H9 (cell line): Measurements from ENCODE around the gene ABLIM1. TPM values are rescaled to one million over a fixed set of nuclear protein-coding genes. Genes with fewer than 3 reads are reported as not detected.
"Not testable (repeated sequence)": the region's sequence is repeated elsewhere in the genome, so short reads cannot be mapped to it uniquely, and the experiment has no call there.

Source experiments
- DNase-seq: peaks from one replicate; pipeline ENCODE4 v3.0.0-alpha.2; 2017
- H2AFZ ChIP-seq: one replicate; pipeline ENCODE4 v1.6.1; 2013; ENCODE audit warnings: mild to moderate bottlenecking, low read length, control low read depth, moderate library complexity
- H2AK5ac ChIP-seq: 2 replicates; pipeline ENCODE4 v1.6.1; 2013; ENCODE audit warnings: low read length, control low read depth, mixed read lengths; ENCODE audit not compliant: insufficient read length
- H2BK120ac ChIP-seq: one replicate; pipeline ENCODE4 v1.6.1; 2013; ENCODE audit warnings: low read depth, mild to moderate bottlenecking, low read length, control low read depth, inconsistent platforms; ENCODE audit not compliant: poor library complexity, severe bottlenecking
- H2BK12ac ChIP-seq: 2 replicates; pipeline ENCODE4 v1.6.1; 2013; ENCODE audit warnings: low read length, control low read depth, mixed read lengths, low read depth; ENCODE audit not compliant: insufficient read length
- H2BK15ac ChIP-seq: 2 replicates; pipeline ENCODE4 v1.6.1; 2013; ENCODE audit warnings: low read depth, low read length, control low read depth
- H2BK20ac ChIP-seq: one replicate; pipeline ENCODE4 v1.6.1; 2013; ENCODE audit warnings: low read depth, mild to moderate bottlenecking, low read length, control low read depth, inconsistent platforms; ENCODE audit not compliant: poor library complexity, severe bottlenecking
- H2BK5ac ChIP-seq: 2 replicates; pipeline ENCODE4 v1.6.1; 2013; ENCODE audit warnings: low read length, control low read depth, mixed read lengths; ENCODE audit not compliant: insufficient read length
- H3K14ac ChIP-seq: 2 replicates; pipeline ENCODE4 v1.6.1; 2013; ENCODE audit warnings: low read length, control low read depth; ENCODE audit not compliant: insufficient read depth
- H3K18ac ChIP-seq: 2 replicates; pipeline ENCODE4 v1.6.1; 2013; ENCODE audit warnings: low read depth, mild to moderate bottlenecking, mixed read lengths, low read length, control low read depth; ENCODE audit not compliant: insufficient read length
- H3K23ac ChIP-seq: 2 replicates; pipeline ENCODE4 v1.6.1; 2013; ENCODE audit warnings: low read length, control low read depth, mixed read lengths, low read depth; ENCODE audit not compliant: insufficient read length
- H3K23me2 ChIP-seq: 2 replicates; pipeline ENCODE4 v1.6.1; 2013; ENCODE audit warnings: low read depth, mild to moderate bottlenecking, mixed read lengths, low read length, control low read depth; ENCODE audit not compliant: insufficient read length, poor library complexity, severe bottlenecking
- H3K27ac ChIP-seq: 2 replicates; pipeline ENCODE4 v1.5.1; 2013; ENCODE audit warnings: low read length, control low read depth, mixed read lengths, low read depth; ENCODE audit not compliant: insufficient read length
- H3K27me3 ChIP-seq: 2 replicates; pipeline ENCODE4 v1.6.1; 2013; ENCODE audit warnings: low read length, control low read depth, inconsistent platforms; ENCODE audit not compliant: insufficient read depth
- H3K4ac ChIP-seq: 2 replicates; pipeline ENCODE4 v1.6.1; 2013; ENCODE audit warnings: low read depth, mild to moderate bottlenecking, control low read depth, inconsistent platforms, low read length, moderate library complexity
- H3K4me1 ChIP-seq: 2 replicates; pipeline ENCODE4 v1.6.1; 2013; ENCODE audit warnings: low read length, control low read depth, inconsistent platforms; ENCODE audit not compliant: insufficient read depth
- H3K4me2 ChIP-seq: 2 replicates; pipeline ENCODE4 v1.6.1; 2013; ENCODE audit warnings: low read length, control low read depth, mixed read lengths; ENCODE audit not compliant: insufficient read length, insufficient read depth
- H3K56ac ChIP-seq: 2 replicates; pipeline ENCODE4 v1.6.1; 2013; ENCODE audit warnings: low read depth, mild to moderate bottlenecking, mixed read lengths, low read length, control low read depth; ENCODE audit not compliant: insufficient read length
- H3K79me1 ChIP-seq: 2 replicates; pipeline ENCODE4 v1.6.1; 2013; ENCODE audit warnings: low read depth, mild to moderate bottlenecking, moderate library complexity, low read length, control low read depth, inconsistent platforms; ENCODE audit not compliant: insufficient read depth, poor library complexity, severe bottlenecking
- H3K79me2 ChIP-seq: 2 replicates; pipeline ENCODE4 v1.6.1; 2013; ENCODE audit warnings: low read length, control low read depth, inconsistent platforms; ENCODE audit not compliant: insufficient read depth
- H3K9ac ChIP-seq: 2 replicates; pipeline ENCODE4 v1.6.1; 2013; ENCODE audit warnings: low read length, control low read depth, mixed read lengths; ENCODE audit not compliant: insufficient read length; ENCODE audit errors: extremely low read depth
- H3K9me3 ChIP-seq: one replicate; pipeline ENCODE4 v1.6.1; 2013; ENCODE audit warnings: low read depth, low read length, inconsistent platforms; ENCODE audit not compliant: control insufficient read depth
- H3T11ph ChIP-seq: one replicate; pipeline ENCODE4 v1.6.1; 2013; ENCODE audit warnings: mild to moderate bottlenecking, low read length, control low read depth, inconsistent platforms
- H4K20me1 ChIP-seq: one replicate; pipeline ENCODE4 v1.6.1; 2013; ENCODE audit not compliant: control insufficient read depth, insufficient read length, insufficient read depth
- H4K5ac ChIP-seq: 2 replicates; pipeline ENCODE4 v1.6.1; 2013; ENCODE audit warnings: low read depth, mild to moderate bottlenecking, mixed read lengths, low read length, control low read depth; ENCODE audit not compliant: insufficient read length
- H4K8ac ChIP-seq: replicated peaks from 2 replicates; pipeline ENCODE4 v1.6.1; 2013; ENCODE audit warnings: low read length, control low read depth, mixed read lengths, low read depth; ENCODE audit not compliant: insufficient read length
- H4K91ac ChIP-seq: 2 replicates; pipeline ENCODE4 v1.6.1; 2013; ENCODE audit warnings: low read depth, mild to moderate bottlenecking, moderate library complexity, mixed read lengths, low read length, control low read depth; ENCODE audit not compliant: insufficient read length
- H3K27ac Mint-ChIP-seq, 3 experiments: 2 replicates in 2 of 3; 3 replicates in 1 of 3; pipeline ENCODE4 v1.8.0; 2020 to 2021; ENCODE audit warnings: mixed read lengths in 3 of 3, mild to moderate bottlenecking in 1 of 3, moderate library complexity in 1 of 3
- H3K27me3 Mint-ChIP-seq: 2 replicates; pipeline ENCODE4 v1.8.0; 2021; ENCODE audit warnings: low read depth, mild to moderate bottlenecking, moderate library complexity, mixed read lengths
- H3K36me3 Mint-ChIP-seq, 3 experiments: 2 replicates in 2 of 3; 3 replicates in 1 of 3; pipeline ENCODE4 v1.8.0; 2020 to 2021; ENCODE audit warnings: low read depth in 3 of 3, mixed read lengths in 3 of 3; ENCODE audit not compliant: insufficient read depth in 1 of 3
- H3K4me1 Mint-ChIP-seq, 2 experiments: 2 replicates each; pipeline ENCODE4 v1.8.0; 2020; ENCODE audit warnings: mixed read lengths in 2 of 2
- H3K4me3 Mint-ChIP-seq, 2 experiments: 2 replicates in 1 of 2; 3 replicates in 1 of 2; pipeline ENCODE4 v1.8.0; 2020 to 2021; ENCODE audit warnings: mild to moderate bottlenecking in 2 of 2, mixed read lengths in 2 of 2, moderate library complexity in 1 of 2
- H3K9me3 Mint-ChIP-seq, 2 experiments: 2 replicates in 1 of 2; 3 replicates in 1 of 2; pipeline ENCODE4 v1.8.0; 2020; ENCODE audit warnings: mild to moderate bottlenecking in 2 of 2, mixed read lengths in 2 of 2, moderate library complexity in 1 of 2
- WGBS: extraction: QIAGEN DNeasy Blood & Tissue Kit; methylation state at CpG from one replicate; pipeline ENCODE4 v1.1.7; 2013; ENCODE audit warnings: missing lambda C conversion rate, low lambda C conversion rate, mixed read lengths; ENCODE audit not compliant: insufficient read length; ENCODE audit errors: extremely low coverage; 5-methylcytosine and 5-hydroxymethylcytosine counted together
- total RNA-seq: library from RNA; stranded (reverse); gene quantifications from 2 replicates; pipeline ENCODE4 v1.2.1, GENCODE V29; 2021
- TF ChIP-seq, protein P1 (sequence below): fragments of 200-600 bp; sonication (generic); conservative IDR thresholded peaks from 3 replicates; pipeline ENCODE4 v1.8.0; 2021; ENCODE audit warnings: antibody characterized with exemption, mild to moderate bottlenecking

Gene ABLIM1
- total RNA-seq, 1 experiment from 2014 or later: 32.1 TPM

DNA sequence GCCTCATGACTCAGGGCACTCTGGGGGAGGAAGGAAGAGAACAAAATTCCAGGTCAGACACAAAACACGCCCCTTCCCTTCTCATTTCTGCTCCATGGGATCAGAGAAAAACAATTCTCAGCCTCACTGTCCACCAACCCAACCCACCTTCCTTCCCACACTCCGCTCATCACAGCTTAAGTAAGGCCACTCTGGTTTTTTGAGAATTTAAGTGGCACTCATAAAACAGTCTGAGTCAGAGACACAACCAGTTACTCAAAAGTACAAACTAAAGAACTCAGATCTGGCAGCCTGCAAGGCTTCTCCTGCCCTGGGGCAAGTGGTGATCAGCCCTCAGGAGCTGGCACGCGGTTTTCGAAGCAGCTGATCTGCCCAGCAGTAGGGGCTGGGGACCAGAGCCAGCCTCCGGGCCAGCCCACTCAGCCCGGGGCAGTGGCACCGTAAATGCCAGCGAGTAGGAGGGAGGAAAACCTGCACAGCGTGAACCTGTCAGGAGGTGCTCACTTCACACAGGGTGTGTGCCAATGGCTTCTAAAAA is 39.1 kb upstream of the ABLIM1 start:
- no peak overlapping the region; a peak in 1 of 7 replicates for H3K27ac Mint-ChIP-seq
- H3K4me3 Mint-ChIP-seq: no peak overlapping the region
- no peak overlapping the region for H3K56ac ChIP-seq
- DNase-seq: no peak
- H3K9ac ChIP-seq: no peak overlapping the region
- H2AK5ac ChIP-seq: no peak overlapping the region
- no peak overlapping the region for H3K4ac ChIP-seq
- WGBS: no CpG with 5 or more reads among the region's 10 CpGs
- H3K4me2 ChIP-seq: no peak overlapping the region
- H3K79me1 ChIP-seq: no peaks in the 10 kb centered on the region
- H4K5ac ChIP-seq: no peak overlapping the region
- no peak overlapping the region for H4K8ac ChIP-seq
- no peak overlapping the region for H4K91ac ChIP-seq
- H3K4me1 ChIP-seq: no peaks in the 10 kb centered on the region
- H3K23ac ChIP-seq: no peak overlapping the region
- H3K36me3 Mint-ChIP-seq: peaks cover 0 to 8% (median 0%) of the 10 kb centered on the region in 3 experiments; a peak in 2 of 7 replicates
- H3T11ph ChIP-seq: no peak overlapping the region
- no peaks in the 10 kb centered on the region for H3K9me3 ChIP-seq
- no peak overlapping the region for H2BK20ac ChIP-seq
- H3K18ac ChIP-seq: no peak overlapping the region
- H2BK5ac ChIP-seq: no peak overlapping the region
- no peaks in the 10 kb centered on the region for H3K27me3 Mint-ChIP-seq
- peaks cover 4 to 9% of the 10 kb centered on the region in 2 experiments; a peak in 2 of 4 replicates for H3K4me1 Mint-ChIP-seq
- no peaks in the 10 kb centered on the region for H3K79me2 ChIP-seq
- H3K9me3 Mint-ChIP-seq: peaks cover 7 to 8% of the 10 kb centered on the region in 2 experiments; a peak in 4 of 5 replicates
- no peak overlapping the region for H2BK120ac ChIP-seq
- no peak overlapping the region for H2BK15ac ChIP-seq
- H4K20me1 ChIP-seq: no peaks in the 10 kb centered on the region
- no peaks in the 10 kb centered on the region for H3K23me2 ChIP-seq
- TF ChIP-seq, protein P1, sequence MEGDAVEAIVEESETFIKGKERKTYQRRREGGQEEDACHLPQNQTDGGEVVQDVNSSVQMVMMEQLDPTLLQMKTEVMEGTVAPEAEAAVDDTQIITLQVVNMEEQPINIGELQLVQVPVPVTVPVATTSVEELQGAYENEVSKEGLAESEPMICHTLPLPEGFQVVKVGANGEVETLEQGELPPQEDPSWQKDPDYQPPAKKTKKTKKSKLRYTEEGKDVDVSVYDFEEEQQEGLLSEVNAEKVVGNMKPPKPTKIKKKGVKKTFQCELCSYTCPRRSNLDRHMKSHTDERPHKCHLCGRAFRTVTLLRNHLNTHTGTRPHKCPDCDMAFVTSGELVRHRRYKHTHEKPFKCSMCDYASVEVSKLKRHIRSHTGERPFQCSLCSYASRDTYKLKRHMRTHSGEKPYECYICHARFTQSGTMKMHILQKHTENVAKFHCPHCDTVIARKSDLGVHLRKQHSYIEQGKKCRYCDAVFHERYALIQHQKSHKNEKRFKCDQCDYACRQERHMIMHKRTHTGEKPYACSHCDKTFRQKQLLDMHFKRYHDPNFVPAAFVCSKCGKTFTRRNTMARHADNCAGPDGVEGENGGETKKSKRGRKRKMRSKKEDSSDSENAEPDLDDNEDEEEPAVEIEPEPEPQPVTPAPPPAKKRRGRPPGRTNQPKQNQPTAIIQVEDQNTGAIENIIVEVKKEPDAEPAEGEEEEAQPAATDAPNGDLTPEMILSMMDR: no peak
- H2BK12ac ChIP-seq: no peak overlapping the region
- no peaks in the 10 kb centered on the region for H3K27me3 ChIP-seq
- H2AFZ ChIP-seq: no peak overlapping the region
- H3K27ac ChIP-seq: no peak overlapping the region
- H3K14ac ChIP-seq: no peak overlapping the region

DNA sequence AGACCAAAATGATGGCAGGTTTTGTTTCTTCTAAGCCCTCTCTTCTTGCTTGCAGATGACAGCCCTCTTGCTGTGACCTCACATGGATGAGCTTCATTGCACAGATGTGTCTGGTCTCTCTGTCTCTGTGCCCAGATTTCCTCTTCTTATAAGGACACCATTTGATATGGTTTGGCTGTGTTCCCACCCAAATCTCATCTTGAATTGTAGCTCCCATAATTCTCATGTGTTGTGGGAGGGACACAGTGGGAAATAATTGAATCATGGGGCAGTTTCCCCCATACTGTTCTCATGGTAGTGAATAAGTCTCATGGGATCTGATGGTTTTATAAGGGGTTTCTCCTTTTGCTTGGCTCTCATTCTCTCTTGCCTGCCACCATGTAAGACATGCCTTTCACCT is 38.2 kb upstream of the ABLIM1 start:
- H3K4ac ChIP-seq, H3K36me3 Mint-ChIP-seq, H3K79me2 ChIP-seq, H4K20me1 ChIP-seq, H3K9ac ChIP-seq, H3K23ac ChIP-seq, H3K9me3 ChIP-seq, H2BK5ac ChIP-seq, H3K27ac ChIP-seq, H3K4me3 Mint-ChIP-seq, H2BK12ac ChIP-seq, H4K91ac ChIP-seq, H3K4me2 ChIP-seq, H4K8ac ChIP-seq, H2BK20ac ChIP-seq, H3K27me3 ChIP-seq, H3K18ac ChIP-seq, H2BK15ac ChIP-seq, H2AK5ac ChIP-seq, H3T11ph ChIP-seq, H2AFZ ChIP-seq, H3K27ac Mint-ChIP-seq, H3K23me2 ChIP-seq, H3K9me3 Mint-ChIP-seq, DNase-seq, H3K79me1 ChIP-seq, H4K5ac ChIP-seq, H3K27me3 Mint-ChIP-seq, H2BK120ac ChIP-seq, H3K56ac ChIP-seq, H3K4me1 ChIP-seq, H3K14ac ChIP-seq: not testable (repeated sequence)
- peaks cover 6 to 18% of the 10 kb centered on the region in 2 experiments for H3K4me1 Mint-ChIP-seq
